WI38 (cell line): ENCODE measurements around the gene FOXO1.

Experiments used
- H3K4me3 ChIP-seq: 2 replicates; pipeline ENCODE4 v1.5.1; 2011; ENCODE audit warnings: low read depth, mild to moderate bottlenecking, control low read depth, low read length
- CTCF ChIP-seq: IDR thresholded peaks from 2 replicates; pipeline ENCODE4 v1.5.1; 2012; ENCODE audit warnings: low read depth, mild to moderate bottlenecking, control low read depth, low read length

Gene FOXO1

GRCh38 chr13:40622761-40623160 is 43.7 kb downstream of the FOXO1 start:
- no peak overlapping the region for H3K4me3 ChIP-seq
- no peak for TF ChIP-seq CTCF

- no peak overlapping the region for H3K4me3 ChIP-seq
- TF ChIP-seq CTCF, result no peak
These were observed 44.2 kb downstream of the FOXO1 start for GRCh38 chr13:40622246-40622645.

- no peak overlapping the region for H3K4me3 ChIP-seq
- no peak for TF ChIP-seq CTCF
These were observed 47.0 kb downstream of the FOXO1 start for GRCh38 chr13:40619479-40619814.

- no peak for TF ChIP-seq CTCF
- no peak overlapping the region for H3K4me3 ChIP-seq
These were observed 47.6 kb downstream of the FOXO1 start for GRCh38 chr13:40618581-40619478.

GRCh38 chr13:40617801-40618356 is 48.6 kb downstream of the FOXO1 start:
- no peak for TF ChIP-seq CTCF
- no peak overlapping the region for H3K4me3 ChIP-seq

- TF ChIP-seq CTCF, result no peak
- H3K4me3 ChIP-seq, result no peak overlapping the region
These were observed 50.8 kb downstream of the FOXO1 start for GRCh38 chr13:40615619-40616018.

GRCh38 chr13:40613914-40614313 is 52.5 kb downstream of the FOXO1 start:
- H3K4me3 ChIP-seq, result no peak overlapping the region
- TF ChIP-seq CTCF, result no peak
